HG03095 (cell line): Measurements from ENCODE around the gene PRSS38.

ENCODE experiments used
- ATAC-seq: cut with Tn5 transposase; IDR thresholded peaks from one replicate; pipeline ENCODE4 v1.9.1; 2021; ENCODE audit warnings: moderate library complexity; ENCODE audit not compliant: unreplicated experiment

Gene PRSS38

GRCh38 chr1:227883641-227884301, 68.3 kb downstream of the PRSS38 start:
- ATAC-seq: no peak

- no peak for ATAC-seq
These were observed 69.1 kb downstream of the PRSS38 start for GRCh38 chr1:227884370-227885134.

GRCh38 chr1:227885135-227885647, 69.7 kb downstream of the PRSS38 start:
- no peak for ATAC-seq

GRCh38 chr1:227885648-227886502, 70.4 kb downstream of the PRSS38 start:
- no peak for ATAC-seq

- ATAC-seq: no peak
These were observed 71.1 kb downstream of the PRSS38 start for GRCh38 chr1:227886503-227886961.

- ATAC-seq: no peak
These were observed 71.7 kb downstream of the PRSS38 start for GRCh38 chr1:227886993-227887696.

- no peak for ATAC-seq
These were observed 72.4 kb downstream of the PRSS38 start for GRCh38 chr1:227887697-227888403.

GRCh38 chr1:227888404-227889046, 73.0 kb downstream of the PRSS38 start:
- ATAC-seq: no peak

- ATAC-seq: no peak
These were observed 73.8 kb downstream of the PRSS38 start for GRCh38 chr1:227889047-227889862.

- no peak for ATAC-seq
These were observed 74.5 kb downstream of the PRSS38 start for GRCh38 chr1:227889863-227890405.

- no peak for ATAC-seq
These were observed 75.2 kb downstream of the PRSS38 start for GRCh38 chr1:227890451-227891222.

GRCh38 chr1:227891223-227891954, 75.9 kb downstream of the PRSS38 start:
- no peak for ATAC-seq

GRCh38 chr1:227891955-227892488, 76.5 kb downstream of the PRSS38 start:
- ATAC-seq: no peak

GRCh38 chr1:227892489-227893299, 77.2 kb downstream of the PRSS38 start:
- ATAC-seq: no peak

GRCh38 chr1:227893300-227893948, 77.9 kb downstream of the PRSS38 start:
- no peak for ATAC-seq
